HG02759 (cell line): ENCODE data around the gene ARR3.
"Not testable (repeated sequence)": the region's sequence is repeated elsewhere in the genome, so short reads cannot be mapped to it uniquely, and the experiment has no call there.

Experiments used
- ATAC-seq: cut with Tn5 transposase; IDR thresholded peaks from one replicate; pipeline ENCODE4 v1.9.1; 2021; ENCODE audit warnings: mild to moderate bottlenecking, moderate library complexity; ENCODE audit not compliant: unreplicated experiment

Gene ARR3

DNA sequence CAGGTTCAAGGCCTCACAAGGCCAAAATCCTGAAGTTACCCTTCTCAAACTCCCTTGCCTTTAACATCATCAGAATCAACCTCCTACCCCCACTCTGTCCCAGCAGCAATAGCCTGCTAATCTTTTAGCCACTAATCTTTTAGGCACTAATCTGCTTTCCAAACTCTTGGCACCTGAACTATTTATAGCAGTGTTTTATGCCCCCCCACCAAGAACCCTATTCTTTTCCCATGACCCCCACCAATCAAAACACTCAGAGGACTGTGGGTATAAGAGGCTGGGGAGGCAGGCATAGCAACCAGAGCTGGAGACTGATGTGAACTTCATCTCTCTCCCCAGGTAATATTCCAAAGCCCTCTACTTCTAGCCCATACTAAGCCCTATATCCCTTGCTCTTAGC is at the start of gene ARR3:
ARR3 (plus strand) TSS at position 301 of the 400 bp plus-strand sequence. CDS start 1,052 bp downstream, outside the sequence.
- ATAC-seq = no peak

- ATAC-seq = no peak
Observed at GRCh38 chrX:70219938-70220764, 48.0 kb upstream of the ARR3 start.

DNA sequence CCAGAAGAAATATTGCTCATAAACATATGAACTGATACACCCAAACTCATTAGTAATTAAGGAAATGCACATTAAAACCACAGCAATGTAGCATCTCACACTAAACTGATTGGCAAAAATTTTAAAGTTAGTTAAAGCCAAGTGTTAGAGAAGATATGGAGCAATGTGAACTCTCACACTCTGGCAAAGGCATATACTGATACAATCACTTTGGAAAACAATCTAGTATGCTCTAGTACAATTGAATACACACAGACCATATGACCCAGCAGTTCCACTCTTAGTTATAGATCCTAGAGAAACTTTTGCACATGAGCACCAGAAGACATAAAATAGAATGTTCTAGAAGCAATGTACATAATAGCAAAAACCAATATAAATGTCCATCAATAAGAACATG is 42.1 kb upstream of the ARR3 start:
- ATAC-seq = no peak

DNA sequence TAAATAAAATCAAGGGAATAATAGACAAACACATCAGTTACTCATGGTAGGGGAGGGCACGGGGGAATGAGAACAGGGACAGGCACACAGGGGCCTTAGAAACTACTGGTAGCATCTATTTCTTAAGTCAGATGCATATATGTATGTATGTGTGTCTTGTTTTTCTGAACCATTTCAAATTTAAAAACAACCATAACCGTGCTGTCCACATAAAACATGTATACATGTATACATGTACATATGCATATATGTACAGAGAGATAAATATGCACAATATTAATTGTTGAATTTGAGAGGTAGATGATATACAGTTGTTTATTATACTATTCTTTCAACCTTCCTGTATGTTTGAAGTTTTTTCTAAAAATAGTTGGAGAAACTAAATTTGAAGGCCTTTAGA is 41.4 kb upstream of the ARR3 start:
- ATAC-seq = no peak

- ATAC-seq = no peak
Observed at GRCh38 chrX:70231666-70232065, 36.5 kb upstream of the ARR3 start.

- no peak for ATAC-seq
Observed at GRCh38 chrX:70234355-70234754, 33.8 kb upstream of the ARR3 start, which contains the start of gene AWAT1. Gene AWAT1 (plus strand): TSS chrX:70234655. CDS start chrX:70234696, 41 bp downstream.

DNA sequence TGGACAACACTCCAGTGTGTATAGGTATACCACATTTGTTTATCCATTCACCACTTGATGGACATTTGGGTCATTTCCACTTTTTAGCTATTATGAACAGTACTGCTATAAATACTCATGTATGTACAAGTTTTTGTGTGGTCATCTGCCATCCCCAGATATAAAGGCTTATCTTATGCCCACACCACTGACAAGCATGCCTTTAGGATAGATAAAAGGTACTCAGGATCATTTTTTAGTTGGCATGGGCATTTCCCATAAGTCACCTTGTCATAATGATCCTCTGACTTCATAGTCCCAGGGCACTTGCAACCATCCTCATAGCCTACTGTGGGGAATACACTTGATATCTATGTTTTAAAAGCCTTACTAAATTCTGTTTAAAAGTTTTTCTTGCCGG is 27.4 kb upstream of the ARR3 start:
- no peak for ATAC-seq

DNA sequence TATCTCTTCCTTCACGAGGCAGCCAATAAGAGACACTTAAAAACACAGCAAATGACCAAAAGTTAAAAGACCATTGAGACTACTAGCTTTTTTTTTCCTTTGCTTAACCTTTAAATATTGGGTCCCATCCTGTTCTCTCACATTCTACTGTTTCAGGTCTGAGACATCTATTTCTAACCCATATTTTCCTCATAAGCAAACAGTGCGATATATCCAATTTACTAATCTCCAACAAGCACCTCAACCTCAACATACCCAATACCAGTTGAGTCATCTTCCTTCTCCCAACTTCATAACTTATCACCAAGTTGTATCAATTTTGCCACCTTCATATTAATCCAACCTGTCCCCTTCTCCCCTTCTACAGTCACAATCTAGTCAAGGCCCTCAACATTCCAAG is 26.6 kb upstream of the ARR3 start:
- no peak for ATAC-seq

GRCh38 chrX:70243601-70244000 is 24.5 kb upstream of the ARR3 start:
- not testable (repeated sequence) for ATAC-seq

GRCh38 chrX:70244881-70245280 is 23.3 kb upstream of the ARR3 start:
- ATAC-seq = no peak

- no peak for ATAC-seq
Observed at GRCh38 chrX:70247252-70247651, 20.9 kb upstream of the ARR3 start.

DNA sequence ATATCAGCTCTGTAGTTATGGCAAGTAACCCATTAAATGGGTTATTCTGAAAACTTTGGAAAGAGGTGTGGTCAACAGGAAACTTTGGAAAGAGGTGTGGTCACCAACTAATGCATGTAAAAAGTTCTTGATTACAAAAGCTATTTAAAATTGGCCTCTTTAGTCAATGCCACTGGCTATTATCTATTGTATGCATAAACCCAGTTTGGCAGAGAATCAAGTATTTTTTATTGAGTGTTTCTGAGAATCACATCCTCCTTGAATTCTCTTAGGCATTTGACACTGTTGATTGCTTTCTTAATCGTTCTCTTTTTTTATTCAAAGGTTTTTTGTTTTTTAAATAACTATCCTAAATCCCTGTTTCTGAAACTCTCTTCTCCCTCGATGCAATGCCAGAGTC is 15.6 kb upstream of the ARR3 start:
- ATAC-seq = no peak

- no peak for ATAC-seq
Observed at GRCh38 chrX:70253377-70254062, 14.6 kb upstream of the ARR3 start.

DNA sequence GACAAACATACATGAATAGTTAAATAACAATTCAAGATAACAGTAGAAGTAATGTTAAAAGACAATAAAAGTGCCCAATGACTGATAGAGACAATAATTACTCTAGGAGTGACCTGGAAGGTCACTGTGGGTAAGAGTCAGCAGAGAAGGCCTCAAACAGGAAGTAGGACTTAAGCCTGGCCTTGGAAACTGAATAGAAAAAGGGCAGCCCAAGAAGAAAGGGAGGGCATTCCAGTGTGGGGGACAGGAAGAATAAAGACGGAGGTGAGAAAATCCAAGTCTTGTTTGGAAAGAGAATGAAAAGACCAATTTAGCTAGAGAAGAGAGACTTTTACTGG is 14.1 kb upstream of the ARR3 start:
- ATAC-seq = no peak

GRCh38 chrX:70254909-70255308 is 13.2 kb upstream of the ARR3 start:
- ATAC-seq = no peak

GRCh38 chrX:70255452-70255851 is 12.7 kb upstream of the ARR3 start:
- no peak for ATAC-seq

GRCh38 chrX:70257423-70258288 is 10.5 kb upstream of the ARR3 start:
- ATAC-seq = no peak

GRCh38 chrX:70260104-70260503 is 8.0 kb upstream of the ARR3 start, which contains the start of gene P2RY4:
Gene P2RY4 (minus strand): TSS chrX:70260204. CDS start chrX:70259624, 580 bp downstream.
- ATAC-seq = no peak

DNA sequence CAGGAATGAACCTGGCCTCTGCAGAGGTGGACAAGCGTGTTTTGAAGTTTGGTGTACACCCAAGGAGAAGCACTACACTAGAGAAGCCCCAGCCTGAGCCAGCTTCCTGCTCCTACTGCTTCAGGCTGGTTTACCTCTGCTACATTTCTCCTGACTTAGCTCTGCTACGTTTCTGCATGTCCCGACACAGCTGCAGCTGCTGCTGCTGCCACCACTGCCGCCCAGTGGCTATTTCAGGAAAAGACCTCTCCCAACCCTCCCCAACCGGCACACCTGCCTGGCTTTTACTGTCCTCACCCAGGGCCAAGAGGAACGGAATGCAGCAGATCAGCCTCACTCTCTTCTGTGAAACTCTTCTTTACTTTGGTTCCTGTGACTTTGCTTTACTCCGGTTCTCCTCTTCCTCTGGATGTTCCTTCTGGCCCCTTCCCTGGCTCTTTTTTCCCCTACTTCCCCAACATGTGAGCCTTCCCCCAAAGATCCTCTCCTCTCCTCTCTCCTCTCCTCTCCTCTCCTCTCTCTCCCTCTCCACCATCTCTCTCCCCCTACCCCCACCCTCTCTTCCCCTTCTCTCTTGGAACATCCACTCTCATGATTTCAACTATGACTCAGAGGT is 5.1 kb upstream of the ARR3 start:
- ATAC-seq = peak; percentile 52

DNA sequence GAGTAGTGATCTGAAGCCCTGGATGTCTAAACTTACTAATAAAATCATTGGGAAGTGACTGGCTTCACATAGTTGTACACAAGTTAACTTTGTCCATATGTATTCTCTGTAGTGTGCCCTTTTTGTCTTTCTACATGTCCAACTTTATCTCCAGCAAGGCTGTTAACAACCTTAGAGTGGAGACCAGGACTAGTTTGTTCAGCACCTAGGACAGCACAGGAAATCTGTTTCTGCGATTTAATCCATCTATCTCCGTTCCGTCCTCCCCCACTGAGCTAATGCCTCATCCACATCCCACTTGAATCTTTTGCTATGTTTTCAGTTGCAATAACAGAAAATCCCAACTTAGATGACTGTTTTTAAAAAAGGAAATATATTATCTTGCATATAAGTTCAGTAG is 3.4 kb upstream of the ARR3 start:
- no peak for ATAC-seq

DNA sequence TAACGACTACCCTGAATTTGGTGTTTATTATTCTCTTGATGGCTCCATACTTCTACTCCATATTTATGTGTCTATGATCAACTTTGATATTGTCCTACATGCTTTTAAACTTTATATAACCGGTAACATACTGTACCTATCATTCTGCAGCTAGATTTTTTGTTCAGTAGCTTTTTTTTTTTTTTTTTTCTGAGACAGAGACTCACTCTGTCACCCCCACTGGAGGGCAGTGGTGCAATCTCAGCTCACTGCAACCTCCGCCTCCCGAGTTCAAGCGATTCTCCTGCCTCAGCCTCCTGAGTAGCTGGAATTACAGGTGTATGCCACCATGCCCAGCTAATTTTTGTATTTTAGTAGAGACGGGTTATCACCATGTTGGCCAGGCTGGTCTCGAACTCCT is 5.9 kb downstream of the ARR3 start:
- ATAC-seq = not testable (repeated sequence)
